Fibroblast of the aortic adventitia (primary cell): ENCODE results near the gene ARSG. TPM values are rescaled to one million over a fixed set of nuclear protein-coding genes. Genes with fewer than 3 reads are reported as not detected.

Experiments
- DNase-seq: peaks from one replicate; pipeline ENCODE4 v3.0.0-alpha.2; 2010; ENCODE audit warnings: low read depth
- H3K4me3 ChIP-seq: 2 replicates; pipeline ENCODE4 v1.5.1; 2011; ENCODE audit warnings: low read depth, mild to moderate bottlenecking, control low read depth, low read length, moderate library complexity
- total RNA-seq: library from RNA; depleted of rRNA; stranded (reverse); fragments of >200 nt; gene quantifications from 2 replicates; pipeline ENCODE4 v1.2.3, GENCODE V29; 2012; ENCODE audit warnings: low replicate concordance
- TF ChIP-seq, protein P1 (sequence below): IDR thresholded peaks from 2 replicates; pipeline ENCODE4 v1.5.1; 2011; ENCODE audit warnings: mild to moderate bottlenecking, low read length, control low read depth, inconsistent platforms; ENCODE audit not compliant: insufficient read depth

The ARSG gene
- total RNA-seq, 1 donor, result 2.7 TPM

DNA sequence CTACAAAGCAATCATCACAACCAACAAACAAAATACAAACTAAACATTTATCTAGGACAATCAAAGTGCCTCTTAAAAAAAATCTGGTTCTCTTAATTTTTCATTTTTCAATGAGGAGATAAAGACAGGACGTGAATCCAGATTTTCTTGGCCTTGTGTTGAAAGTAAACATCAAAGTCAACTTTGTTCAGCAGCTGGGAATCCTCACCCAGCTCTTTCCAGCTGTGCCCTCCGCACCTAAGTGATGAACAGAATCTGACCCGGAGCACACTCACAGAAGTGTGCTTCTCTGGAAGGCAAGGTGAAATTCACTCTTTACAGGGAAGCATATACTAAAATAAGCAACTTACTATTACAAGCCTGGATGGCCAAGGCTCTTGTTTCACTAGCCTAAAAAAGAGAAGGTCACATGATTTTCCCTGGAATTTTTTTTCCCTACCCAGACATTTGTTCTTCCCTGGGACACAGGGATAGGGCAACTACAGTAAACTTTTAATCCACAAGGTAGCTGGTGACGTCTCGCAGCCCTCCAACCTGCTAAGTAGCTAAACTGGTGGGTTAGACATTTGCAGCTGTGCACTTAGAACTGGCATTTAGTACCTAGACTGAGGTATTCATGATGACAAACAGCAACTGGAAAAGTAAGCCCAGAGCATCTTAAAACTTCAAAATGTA lies 162.8 kb downstream of the ARSG start:
- no peak for DNase-seq
- H3K4me3 ChIP-seq, result no peak overlapping the region

DNA sequence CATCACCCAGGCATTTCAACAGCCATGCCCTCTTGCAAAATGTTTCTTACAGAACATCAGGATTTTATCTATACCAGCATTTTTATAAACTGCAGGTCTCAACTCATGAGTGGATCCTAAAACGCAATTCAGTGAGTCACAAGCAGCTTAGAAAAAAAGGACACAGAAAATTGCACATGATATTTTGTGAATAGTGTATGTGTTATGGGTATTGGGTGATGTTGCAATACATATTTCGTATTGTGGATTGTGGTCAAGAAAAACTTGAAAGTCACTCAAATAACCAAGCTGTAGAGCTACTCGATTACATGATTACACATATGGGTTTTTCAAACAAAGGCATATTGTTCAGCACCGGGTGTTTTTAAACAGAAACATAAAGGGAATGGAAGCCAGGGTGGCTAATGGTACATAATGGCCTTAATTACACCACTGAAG lies 164.6 kb downstream of the ARSG start:
- TF ChIP-seq, protein P1, sequence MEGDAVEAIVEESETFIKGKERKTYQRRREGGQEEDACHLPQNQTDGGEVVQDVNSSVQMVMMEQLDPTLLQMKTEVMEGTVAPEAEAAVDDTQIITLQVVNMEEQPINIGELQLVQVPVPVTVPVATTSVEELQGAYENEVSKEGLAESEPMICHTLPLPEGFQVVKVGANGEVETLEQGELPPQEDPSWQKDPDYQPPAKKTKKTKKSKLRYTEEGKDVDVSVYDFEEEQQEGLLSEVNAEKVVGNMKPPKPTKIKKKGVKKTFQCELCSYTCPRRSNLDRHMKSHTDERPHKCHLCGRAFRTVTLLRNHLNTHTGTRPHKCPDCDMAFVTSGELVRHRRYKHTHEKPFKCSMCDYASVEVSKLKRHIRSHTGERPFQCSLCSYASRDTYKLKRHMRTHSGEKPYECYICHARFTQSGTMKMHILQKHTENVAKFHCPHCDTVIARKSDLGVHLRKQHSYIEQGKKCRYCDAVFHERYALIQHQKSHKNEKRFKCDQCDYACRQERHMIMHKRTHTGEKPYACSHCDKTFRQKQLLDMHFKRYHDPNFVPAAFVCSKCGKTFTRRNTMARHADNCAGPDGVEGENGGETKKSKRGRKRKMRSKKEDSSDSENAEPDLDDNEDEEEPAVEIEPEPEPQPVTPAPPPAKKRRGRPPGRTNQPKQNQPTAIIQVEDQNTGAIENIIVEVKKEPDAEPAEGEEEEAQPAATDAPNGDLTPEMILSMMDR, result no peak
- peak; percentile 94 for DNase-seq
- H3K4me3 ChIP-seq, result peak overlapping the region; percentile 86

More for the DNA sequence above, 162.8 kb downstream of the ARSG start:
- TF ChIP-seq, protein P1, result no peak

DNA sequence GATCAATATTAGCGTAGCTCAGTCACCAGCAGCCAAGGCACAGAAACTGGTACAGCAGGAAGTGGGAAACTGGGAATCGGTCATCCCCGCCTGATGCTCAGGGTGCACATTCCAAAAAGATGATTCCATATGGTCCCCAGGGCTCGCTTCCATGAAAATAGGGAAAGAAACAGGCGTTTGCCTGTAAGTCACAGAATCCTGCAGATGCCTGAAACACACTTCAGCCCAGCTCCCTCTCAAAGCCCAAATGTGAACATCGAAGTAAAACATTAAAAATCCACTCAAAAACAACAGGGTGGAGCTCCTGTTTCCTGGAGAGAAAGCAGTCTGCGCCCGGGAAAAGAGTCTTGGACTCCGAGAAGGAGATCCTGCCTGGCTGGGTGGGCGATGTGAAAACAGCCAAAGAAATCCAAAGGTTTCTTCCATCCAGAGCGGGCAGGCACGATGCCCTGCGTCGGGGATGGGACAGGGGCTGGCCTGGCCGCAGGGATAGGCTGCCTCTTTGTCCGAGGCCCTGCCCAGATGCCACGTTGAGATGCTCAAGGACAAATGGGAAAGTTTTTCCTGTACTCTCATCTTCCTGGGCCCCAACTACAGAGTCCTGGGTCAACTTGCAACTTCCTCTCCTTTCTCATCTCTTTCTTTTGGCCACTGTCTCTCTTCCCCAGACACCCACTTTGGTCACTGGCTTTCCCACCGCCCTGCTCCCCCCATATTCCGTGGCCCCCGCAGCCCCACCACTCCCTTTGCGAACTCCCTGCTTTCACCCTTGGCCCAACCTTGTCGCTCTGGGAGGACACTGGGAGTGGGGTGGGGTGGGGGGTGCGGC lies 165.3 kb downstream of the ARSG start:
- peak overlapping the region; percentile 86 for H3K4me3 ChIP-seq
- peak; percentile 90 for DNase-seq
- TF ChIP-seq, protein P1, result no peak

DNA sequence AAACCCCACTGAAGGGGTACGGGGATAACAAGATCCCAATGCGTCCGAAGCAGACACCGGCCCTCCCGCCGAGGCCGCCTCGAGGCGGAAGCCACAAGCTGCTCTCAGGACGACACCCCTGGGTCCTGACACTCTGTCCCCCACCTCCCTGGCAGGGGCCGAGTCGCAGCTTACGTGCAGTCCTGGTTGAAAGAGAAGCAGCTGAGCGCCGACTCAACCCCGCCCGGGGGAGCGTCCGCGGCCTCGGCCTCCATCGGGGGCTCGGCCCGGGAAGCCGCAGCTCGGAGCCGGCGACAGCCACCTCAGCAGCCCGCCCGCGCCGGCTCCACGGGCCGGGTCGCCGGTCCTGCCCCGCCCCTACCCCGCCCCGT lies 165.9 kb downstream of the ARSG start, which contains the start of gene WIPI1:
WIPI1 (minus strand) TSS at position 329 of the 371 bp plus-strand sequence; CDS start at position 254, 75 bp downstream.
- DNase-seq, result peak; percentile 23
- H3K4me3 ChIP-seq, result peak within 1 kb of the TSS; percentile 86
- TF ChIP-seq, protein P1, result no peak

DNA sequence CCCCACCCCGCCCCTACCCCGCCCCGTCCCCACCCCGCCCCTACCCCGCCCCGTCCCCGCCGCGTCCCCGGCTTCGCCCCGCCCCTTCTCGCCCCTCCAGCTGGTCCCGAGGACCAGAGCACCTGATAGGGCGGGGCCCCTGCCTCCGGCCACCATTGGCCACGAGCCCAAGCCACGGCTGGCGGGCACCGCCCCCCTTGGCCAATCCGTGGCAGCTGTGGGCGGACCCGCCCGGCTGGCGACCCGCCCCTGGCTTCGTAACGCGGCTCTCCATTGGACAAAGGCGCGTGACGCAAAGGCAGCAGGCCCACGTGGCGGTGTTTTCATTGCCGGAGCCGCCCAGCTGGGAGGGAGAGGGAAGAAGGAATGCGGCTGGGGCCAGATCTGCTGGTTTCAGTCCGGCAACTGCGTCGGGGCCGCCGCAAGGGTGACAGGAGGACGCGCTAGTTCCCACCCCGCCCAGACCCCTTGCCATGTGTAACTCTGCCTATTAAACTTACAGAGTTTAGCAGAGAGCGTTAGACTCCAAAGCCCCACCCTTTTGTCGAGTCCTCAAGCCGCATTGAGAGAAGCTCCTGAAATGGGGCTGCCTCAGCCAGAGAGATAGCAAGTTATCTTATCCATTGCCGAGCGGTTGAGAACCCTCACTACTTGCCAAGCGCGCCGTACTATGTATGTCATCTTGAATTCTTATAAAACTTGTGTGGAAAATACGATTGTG lies 166.4 kb downstream of the ARSG start:
- peak; percentile 98 for DNase-seq
- TF ChIP-seq, protein P1, result no peak
- H3K4me3 ChIP-seq, result peak overlapping the region; percentile 71

DNA sequence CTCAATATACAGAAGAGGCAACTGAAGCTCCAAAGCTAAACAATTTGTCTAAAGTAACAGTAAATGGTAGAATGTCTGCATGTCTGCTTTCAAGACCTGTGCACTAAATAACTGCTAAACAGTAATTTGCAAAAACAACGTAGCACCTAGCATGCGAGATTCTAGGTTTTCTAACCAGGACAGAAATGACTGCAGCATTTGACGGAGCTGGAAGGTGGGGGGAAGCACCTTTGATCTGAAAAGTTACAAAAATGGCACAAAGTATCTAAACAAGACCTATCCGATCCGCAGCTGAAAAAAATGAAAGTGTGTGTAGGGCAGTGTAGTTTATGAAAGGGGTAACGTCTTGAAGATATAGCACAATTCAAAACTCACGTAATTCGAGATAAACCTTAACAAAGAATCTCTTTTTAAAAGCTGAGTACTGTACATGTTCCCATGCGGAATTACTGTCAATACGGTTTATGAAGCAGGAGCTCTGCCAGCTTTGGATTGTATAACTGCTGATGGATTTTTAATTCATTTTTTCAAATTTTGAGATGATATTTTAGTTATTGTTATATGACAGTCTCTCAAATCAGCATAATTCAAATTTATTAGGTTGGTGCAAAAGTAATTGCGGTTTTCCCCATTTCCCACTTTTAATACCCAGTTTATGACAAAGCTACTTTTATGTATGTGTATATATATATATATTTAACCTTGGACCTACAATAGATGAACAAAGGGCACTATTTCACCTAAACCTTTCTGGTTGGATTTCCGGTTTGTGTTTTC lies 167.2 kb downstream of the ARSG start:
- TF ChIP-seq, protein P1, result no peak
- peak overlapping the region; percentile 71 for H3K4me3 ChIP-seq
- no peak for DNase-seq
